ENCODE results near the gene AGBL1.

- no peak for TF ChIP-seq CTCF (optimal IDR thresholded peaks at IDR 0.05 in 1 of 3, IDR thresholded peaks at IDR 0.05 in 1 of 3, conservative IDR thresholded peaks at IDR 0.05 in 1 of 3; ENCODE audit: extremely low read depth in 1 of 3, insufficient read depth in 2 of 3, low read length in 3 of 3)
- TF ChIP-seq EZH2 (IDR thresholded peaks at IDR 0.05; ENCODE audit: low read length), result no peak
These were observed 114.2 kb downstream of the AGBL1 start for GRCh38 chr15:86193716-86194380.
